ENCODE data around the gene FAM209A. TPM values are rescaled to one million over a fixed set of nuclear protein-coding genes. Genes with fewer than 3 reads are reported as not detected.
"Not testable (repeated sequence)": the region's sequence is repeated elsewhere in the genome, so short reads cannot be mapped to it uniquely, and the experiment has no call there.

FAM209A gene
- total and polyA plus RNA-seq, 2 donors, result 0.15 TPM; not detected in 1

DNA sequence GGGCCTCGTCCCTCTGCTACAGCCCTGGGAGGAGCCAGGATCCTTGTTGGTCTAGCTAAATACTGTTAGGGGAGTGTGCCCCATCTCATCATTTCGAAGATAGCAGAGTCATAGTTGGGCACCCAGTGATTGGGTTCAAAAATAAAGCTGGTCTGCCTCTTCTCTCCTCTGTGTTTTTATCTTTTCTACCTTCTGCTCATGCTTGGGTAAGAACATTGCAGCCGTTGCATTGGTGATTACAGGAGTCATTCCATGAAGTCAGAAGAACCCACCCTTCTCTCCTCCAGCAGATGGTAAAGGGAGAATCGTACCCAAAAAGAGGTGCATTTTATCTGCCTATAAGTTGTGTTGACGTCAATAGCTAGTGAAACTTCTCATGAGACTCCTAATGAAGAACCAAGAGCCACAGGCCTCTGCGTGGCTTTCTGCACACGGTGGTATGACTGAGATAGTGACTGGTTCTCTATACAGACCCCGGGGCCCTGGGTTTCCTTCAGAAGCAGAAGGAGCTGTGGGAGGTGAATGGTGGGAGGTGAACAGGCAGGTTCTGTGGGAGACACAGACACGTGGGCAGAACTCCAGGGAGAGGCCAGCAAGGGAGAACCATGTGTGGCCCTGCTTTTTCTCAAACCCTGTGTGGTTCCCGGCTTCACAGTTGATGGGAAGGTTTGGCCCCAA is 5.7 kb upstream of the FAM209A start:
- 95% methylated on average over 10 of the region's 10 CpGs for WGBS
- no peaks in the 10 kb centered on the region for H3K4me1 ChIP-seq (ENCODE audit: insufficient read depth)
- peaks cover 12% of the 10 kb centered on the region for H3K36me3 ChIP-seq (ENCODE audit: insufficient read depth)
- H3K4me3 ChIP-seq (ENCODE audit: low read depth, low read length), result no peak overlapping the region
- no peak for DNase-seq (ENCODE audit: extremely low spot score)
- no peak overlapping the region for H3K27ac ChIP-seq (ENCODE audit: low read depth)

DNA sequence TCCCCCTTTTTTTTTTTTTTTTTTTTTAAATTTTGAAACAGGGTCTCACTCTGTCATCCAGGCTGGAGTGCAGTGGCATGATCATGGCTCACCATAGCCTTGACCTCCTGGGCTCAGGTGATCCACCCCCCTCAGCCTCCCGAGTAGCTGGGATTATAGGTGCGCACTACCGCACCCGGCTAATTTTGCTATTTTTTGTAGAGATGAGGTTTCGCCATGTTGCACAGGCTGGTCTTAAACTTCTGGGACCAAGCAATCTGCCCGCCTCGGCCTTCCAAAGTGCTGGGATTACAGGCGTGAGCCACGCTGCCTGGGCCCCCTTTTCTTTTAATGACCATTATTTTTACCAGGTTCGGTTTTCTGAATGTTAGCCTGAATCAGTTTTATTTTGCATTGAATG is 5.0 kb upstream of the FAM209A start:
- WGBS, result 98% methylated on average over 10 of the region's 10 CpGs
- no peak overlapping the region for H3K27ac ChIP-seq (ENCODE audit: low read depth)
- DNase-seq (ENCODE audit: extremely low spot score), result no peak
- H3K36me3 ChIP-seq (ENCODE audit: insufficient read depth), result peaks cover 12% of the 10 kb centered on the region
- H3K4me1 ChIP-seq (ENCODE audit: insufficient read depth), result no peaks in the 10 kb centered on the region
- H3K4me3 ChIP-seq (ENCODE audit: low read depth, low read length), result no peak overlapping the region

DNA sequence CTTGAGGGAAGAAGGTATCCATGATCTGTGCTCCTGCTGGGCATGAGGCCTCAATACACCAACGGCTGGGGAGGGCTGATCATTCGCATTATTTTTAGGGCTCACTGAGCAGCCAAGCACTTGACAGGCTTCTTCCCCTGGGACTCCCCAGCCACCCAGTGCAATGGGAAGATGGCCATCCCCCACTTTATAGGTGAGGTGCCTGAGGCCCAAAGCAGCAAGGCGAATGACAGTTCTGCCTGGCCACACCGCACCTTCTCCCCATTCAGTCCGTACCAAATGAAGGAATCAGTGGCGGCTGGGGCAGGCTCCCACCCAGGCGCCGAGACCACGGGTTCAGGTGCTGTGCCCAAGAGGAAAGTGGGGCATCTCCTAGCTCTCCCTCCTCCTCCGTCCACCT is 4.4 kb upstream of the FAM209A start:
- DNase-seq (ENCODE audit: extremely low spot score), result no peak
- WGBS, result 98% methylated on average over 10 of the region's 10 CpGs
- peaks cover 12% of the 10 kb centered on the region for H3K36me3 ChIP-seq (ENCODE audit: insufficient read depth)
- H3K4me1 ChIP-seq (ENCODE audit: insufficient read depth), result no peaks in the 10 kb centered on the region
- no peak overlapping the region for H3K4me3 ChIP-seq (ENCODE audit: low read depth, low read length)
- no peak overlapping the region for H3K27ac ChIP-seq (ENCODE audit: low read depth)

DNA sequence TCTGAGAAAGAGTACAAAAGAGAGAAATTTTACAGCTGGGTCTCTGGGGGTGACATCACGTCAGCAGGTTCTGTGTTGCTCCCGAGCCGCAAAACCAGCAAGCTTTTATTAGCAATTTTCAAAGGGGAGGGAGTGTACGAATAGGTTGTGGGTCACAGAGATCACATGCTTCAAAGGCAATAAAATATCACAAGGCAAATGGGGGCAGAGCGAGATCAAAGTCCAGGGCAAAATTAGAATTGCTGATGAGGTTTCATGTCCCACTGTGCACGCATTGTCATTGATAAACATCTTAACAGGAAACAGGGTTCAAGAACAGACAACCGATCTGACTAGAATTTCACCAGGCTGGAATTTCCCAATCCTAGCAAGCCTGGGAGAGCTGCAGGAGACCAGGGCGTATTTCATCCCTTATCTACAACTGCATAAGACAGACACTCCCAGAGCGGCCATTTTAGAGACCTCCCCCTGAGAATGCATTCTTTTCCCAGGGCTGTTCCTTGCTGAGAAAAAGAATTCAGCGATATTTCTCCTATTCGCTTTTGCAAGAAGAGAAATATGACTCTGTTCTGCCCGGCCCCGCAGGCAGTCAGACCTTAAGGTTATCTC is 3.7 kb upstream of the FAM209A start:
- H3K27ac ChIP-seq (ENCODE audit: low read depth); H3K4me1 ChIP-seq (ENCODE audit: insufficient read depth); DNase-seq (ENCODE audit: extremely low spot score); H3K4me3 ChIP-seq (ENCODE audit: low read depth, low read length): not testable (repeated sequence)
- H3K36me3 ChIP-seq (ENCODE audit: insufficient read depth), result peaks cover 12% of the 10 kb centered on the region
- 94% methylated on average over 13 of the region's 13 CpGs for WGBS

DNA sequence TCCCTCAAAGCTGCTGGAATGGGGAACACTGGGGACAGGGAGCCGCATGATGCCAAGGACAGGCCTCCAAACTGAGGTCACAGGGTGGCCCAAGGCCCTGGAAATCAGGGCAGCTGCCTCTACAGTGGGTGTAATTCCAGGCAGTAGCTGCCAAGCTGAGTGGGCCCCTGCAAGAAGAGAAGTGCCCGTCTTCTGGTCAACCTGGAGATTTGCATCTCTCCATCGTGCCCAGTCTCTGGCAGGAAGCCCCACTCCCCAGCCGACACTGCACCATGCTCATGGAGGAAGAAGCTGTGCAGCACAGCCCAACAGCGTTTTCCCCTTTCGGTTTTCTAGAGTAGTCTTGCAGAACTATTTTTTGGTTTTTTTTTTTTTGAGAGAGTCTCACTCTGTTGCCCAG is 2.2 kb upstream of the FAM209A start:
- Histone ChIP-seq H3K36me3 (ENCODE audit: insufficient read depth) (peaks cover 12% of the 10 kb centered on the region), H3K4me3 (ENCODE audit: low read depth, low read length) (no peak overlapping the region), H3K4me1 (ENCODE audit: insufficient read depth) (no peaks in the 10 kb centered on the region), H3K27ac (ENCODE audit: low read depth) (no peak overlapping the region)
- no peak for DNase-seq (ENCODE audit: extremely low spot score)
- 87% methylated on average over 6 of the region's 6 CpGs for WGBS

DNA sequence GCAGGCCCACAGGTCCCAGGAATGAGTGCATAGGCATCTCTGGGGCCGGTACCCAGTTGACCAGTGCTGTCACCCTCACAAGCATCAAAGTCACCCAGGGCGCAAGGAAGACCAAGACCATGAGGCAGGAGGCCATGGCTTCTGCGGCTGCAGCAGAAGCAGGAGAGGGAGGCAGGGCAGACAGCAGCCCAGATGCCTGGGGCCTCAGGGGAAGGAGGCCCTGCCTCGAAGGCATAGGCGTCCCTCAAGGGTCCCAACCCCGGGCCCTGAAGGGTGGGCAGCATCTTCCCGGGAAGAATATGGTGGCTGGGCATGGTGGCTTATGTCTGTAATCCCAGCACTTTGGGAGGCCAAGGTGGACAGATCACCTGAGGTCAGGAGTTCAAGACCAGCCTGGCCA is 3.0 kb downstream of the FAM209A start:
- DNase-seq (ENCODE audit: extremely low spot score), result no peak
- Histone ChIP-seq H3K4me1 (ENCODE audit: insufficient read depth) (no peaks in the 10 kb centered on the region), H3K4me3 (ENCODE audit: low read depth, low read length) (no peak overlapping the region), H3K36me3 (ENCODE audit: insufficient read depth) (no peaks in the 10 kb centered on the region), H3K27ac (ENCODE audit: low read depth) (no peak overlapping the region)
- WGBS, result 89% methylated on average over 7 of the region's 7 CpGs

DNA sequence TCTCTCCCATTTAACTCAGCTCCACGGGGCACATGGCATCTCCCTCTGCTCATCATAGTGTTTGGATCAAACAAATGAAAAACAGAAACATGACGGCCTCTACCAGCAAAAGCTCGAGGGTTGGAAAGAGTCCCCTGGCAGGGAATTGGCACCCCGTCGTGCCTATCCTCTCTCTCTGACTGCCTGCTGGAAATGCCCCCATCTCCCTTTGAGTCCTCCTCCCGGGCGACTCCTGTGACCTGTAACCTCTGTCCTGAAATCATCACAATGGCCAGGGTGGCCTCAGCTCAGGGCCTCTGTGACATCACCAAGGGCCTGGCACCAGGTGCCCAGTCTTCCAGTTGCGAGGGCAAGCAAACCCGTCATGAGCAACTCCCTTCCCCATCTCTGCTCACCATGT is 8.4 kb downstream of the FAM209A start, which contains the start of gene FAM209B:
FAM209B (plus strand) TSS at position 301 of the 400 bp plus-strand sequence; CDS start at position 397, 96 bp downstream.
- H3K4me1 ChIP-seq (ENCODE audit: insufficient read depth); H3K4me3 ChIP-seq (ENCODE audit: low read depth, low read length); DNase-seq (ENCODE audit: extremely low spot score); H3K36me3 ChIP-seq (ENCODE audit: insufficient read depth); H3K27ac ChIP-seq (ENCODE audit: low read depth): not testable (repeated sequence)
- 86% methylated on average over 9 of the region's 9 CpGs for WGBS

DNA sequence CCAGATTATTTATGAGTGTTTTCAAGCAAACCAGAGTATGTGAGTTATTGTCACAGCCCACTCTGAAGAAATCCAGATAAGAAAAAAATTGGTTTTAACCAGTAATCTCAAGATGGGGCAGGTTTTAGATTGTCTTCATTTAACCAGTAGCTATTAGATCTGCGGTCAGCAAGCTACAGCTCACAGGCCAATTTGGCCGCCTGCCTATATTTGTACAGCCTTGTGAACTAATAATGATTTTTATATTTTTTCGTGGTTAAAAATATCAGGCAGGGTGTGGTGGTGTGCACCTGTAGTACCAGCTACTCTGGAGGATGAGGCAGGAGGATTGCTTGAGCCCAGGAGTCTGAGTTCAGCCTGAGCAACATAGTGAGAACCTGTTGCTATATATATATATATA is 13.5 kb downstream of the FAM209A start:
- no peaks in the 10 kb centered on the region for H3K4me1 ChIP-seq (ENCODE audit: insufficient read depth)
- 75% methylated on average over 3 of the region's 3 CpGs for WGBS
- H3K36me3 ChIP-seq (ENCODE audit: insufficient read depth), result no peaks in the 10 kb centered on the region
- H3K4me3 ChIP-seq (ENCODE audit: low read depth, low read length), result no peak overlapping the region
- no peak for DNase-seq (ENCODE audit: extremely low spot score)
- H3K27ac ChIP-seq (ENCODE audit: low read depth), result no peak overlapping the region

DNA sequence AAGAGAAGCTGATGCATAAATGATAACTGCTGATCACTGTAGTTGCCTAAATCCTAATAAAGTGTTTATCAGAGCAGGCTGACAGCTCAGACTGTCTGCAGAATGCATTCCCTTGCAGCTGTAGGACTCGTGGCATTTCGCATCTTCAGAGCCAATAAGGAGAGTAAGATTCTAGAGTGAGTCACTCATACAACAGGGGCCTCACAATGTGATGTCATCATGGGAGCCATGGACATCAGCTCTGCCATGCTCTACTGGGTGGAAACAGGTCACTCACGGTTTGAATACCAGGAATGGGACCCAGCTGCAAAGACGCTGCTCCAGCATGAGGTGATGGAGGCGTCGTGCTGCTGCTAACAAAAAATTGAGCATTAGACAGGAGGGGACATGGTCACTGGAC is 15.9 kb downstream of the FAM209A start:
- H3K4me3 ChIP-seq (ENCODE audit: low read depth, low read length), result no peak overlapping the region
- no peaks in the 10 kb centered on the region for H3K4me1 ChIP-seq (ENCODE audit: insufficient read depth)
- no peaks in the 10 kb centered on the region for H3K36me3 ChIP-seq (ENCODE audit: insufficient read depth)
- DNase-seq (ENCODE audit: extremely low spot score), result no peak
- no peak overlapping the region for H3K27ac ChIP-seq (ENCODE audit: low read depth)
- WGBS, result 78% methylated on average over 6 of the region's 6 CpGs

DNA sequence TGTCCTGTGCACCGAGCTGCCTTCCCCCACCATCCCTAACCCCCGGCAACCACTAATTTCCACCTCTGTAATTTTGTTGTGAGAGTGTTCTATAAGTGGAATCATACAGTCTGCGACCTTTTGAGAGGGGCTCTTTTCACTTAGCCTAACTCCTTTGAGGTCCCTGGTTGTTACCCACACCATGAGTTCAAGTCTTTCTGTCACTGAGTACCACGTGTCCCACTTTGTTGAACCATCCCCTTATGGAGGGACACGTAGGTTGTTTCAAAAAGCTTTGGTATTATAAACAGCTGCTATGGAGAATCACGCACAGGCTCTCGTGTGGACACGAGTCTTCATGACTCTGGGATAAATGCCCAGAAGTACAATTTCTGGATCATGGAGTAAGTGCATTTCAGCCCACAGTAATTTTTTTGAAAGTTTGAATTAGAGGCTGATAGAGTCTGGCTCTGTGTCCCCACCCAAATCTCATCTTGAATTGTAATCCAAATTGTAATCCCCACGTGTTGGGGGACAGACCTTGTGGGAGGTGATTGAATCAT is 18.0 kb downstream of the FAM209A start:
- no peaks in the 10 kb centered on the region for H3K36me3 ChIP-seq (ENCODE audit: insufficient read depth)
- no peaks in the 10 kb centered on the region for H3K4me1 ChIP-seq (ENCODE audit: insufficient read depth)
- WGBS, result 46% methylated on average over 9 of the region's 9 CpGs
- DNase-seq (ENCODE audit: extremely low spot score), result no peak
- no peak overlapping the region for H3K4me3 ChIP-seq (ENCODE audit: low read depth, low read length)
- no peak overlapping the region for H3K27ac ChIP-seq (ENCODE audit: low read depth)

DNA sequence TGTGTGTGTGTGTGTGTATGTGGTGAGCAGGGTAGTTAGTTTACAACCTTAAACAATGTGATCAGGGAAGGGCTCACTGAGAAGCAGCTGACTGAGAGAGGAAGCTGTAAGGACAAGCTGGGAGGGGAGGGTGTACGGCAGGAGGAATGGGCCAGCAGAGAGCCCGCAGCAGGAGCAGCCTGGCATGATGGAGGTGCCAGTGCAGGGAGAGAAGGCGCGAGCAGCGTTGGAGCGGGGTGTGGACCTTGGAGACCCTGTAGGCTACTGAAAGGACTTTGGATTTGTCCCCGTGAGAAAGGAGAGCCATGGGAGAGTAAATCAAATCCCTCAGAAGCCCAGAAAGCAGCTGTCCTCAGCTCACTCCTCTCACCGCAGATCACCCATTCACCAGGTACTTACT is 27.0 kb downstream of the FAM209A start:
- Histone ChIP-seq H3K4me1 (ENCODE audit: insufficient read depth) (no peaks in the 10 kb centered on the region), H3K36me3 (ENCODE audit: insufficient read depth) (no peaks in the 10 kb centered on the region), H3K27ac (ENCODE audit: low read depth) (no peak overlapping the region), H3K4me3 (ENCODE audit: low read depth, low read length) (no peak overlapping the region)
- WGBS, result 85% methylated on average over 8 of the region's 8 CpGs
- DNase-seq (ENCODE audit: extremely low spot score), result no peak

DNA sequence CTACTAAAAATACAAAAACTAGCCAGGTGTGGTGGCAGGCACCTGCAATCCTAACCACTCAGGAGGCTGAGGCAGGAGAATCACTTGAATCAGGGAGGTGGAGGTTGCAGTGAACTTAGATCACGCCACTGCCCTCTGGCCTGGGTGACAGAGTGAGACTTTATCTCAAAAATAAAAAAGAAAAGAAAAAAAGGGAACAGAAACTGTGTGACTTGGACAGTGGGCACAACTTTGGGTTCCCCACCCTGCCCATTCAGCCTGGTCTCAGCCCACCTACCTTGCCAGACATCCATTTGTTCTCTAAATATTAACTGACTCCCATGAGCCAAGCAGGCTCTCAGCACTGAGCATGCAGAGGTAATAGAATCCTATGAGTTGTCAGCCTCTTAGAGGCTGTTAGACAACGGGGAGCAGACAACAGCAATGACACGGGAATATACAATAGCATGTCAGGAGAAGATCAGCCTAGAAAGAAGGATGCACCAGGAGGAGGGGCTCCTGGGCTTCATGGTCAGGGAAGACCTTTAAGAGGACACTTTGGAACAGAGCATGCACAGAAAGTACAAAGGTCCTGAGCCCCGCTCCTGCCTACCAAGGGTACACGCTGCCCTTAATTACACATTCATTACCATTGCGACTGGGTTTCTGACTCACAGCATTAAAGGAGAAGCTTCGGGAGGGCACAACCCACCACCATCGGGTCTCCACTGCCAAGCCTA is 28.5 kb downstream of the FAM209A start:
- Histone ChIP-seq H3K4me3 (ENCODE audit: low read depth, low read length) (no peak overlapping the region), H3K36me3 (ENCODE audit: insufficient read depth) (no peaks in the 10 kb centered on the region), H3K4me1 (ENCODE audit: insufficient read depth) (no peaks in the 10 kb centered on the region), H3K27ac (ENCODE audit: low read depth) (no peak overlapping the region)
- 71% methylated on average over 8 of the region's 8 CpGs for WGBS
- no peak for DNase-seq (ENCODE audit: extremely low spot score)

DNA sequence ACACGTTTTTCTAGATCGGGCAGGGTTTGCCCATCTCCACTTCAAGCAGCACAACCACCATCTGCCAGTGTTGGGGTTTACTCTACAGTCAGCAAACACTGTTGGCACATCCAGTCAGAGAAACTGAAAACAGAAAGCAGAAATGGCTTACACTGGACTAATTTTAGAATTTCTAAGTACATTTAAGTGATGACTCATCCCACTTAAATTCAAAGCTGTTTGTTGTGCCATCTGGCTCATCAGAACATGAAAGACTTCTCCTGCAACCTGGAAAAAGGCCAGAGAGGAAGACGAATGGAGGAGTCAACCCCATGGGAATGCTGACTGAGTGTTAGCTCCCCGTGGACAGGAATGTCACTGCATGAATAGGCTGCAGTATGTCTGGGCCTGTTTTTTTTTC is 30.3 kb downstream of the FAM209A start:
- H3K27ac ChIP-seq (ENCODE audit: low read depth), result no peak overlapping the region

DNA sequence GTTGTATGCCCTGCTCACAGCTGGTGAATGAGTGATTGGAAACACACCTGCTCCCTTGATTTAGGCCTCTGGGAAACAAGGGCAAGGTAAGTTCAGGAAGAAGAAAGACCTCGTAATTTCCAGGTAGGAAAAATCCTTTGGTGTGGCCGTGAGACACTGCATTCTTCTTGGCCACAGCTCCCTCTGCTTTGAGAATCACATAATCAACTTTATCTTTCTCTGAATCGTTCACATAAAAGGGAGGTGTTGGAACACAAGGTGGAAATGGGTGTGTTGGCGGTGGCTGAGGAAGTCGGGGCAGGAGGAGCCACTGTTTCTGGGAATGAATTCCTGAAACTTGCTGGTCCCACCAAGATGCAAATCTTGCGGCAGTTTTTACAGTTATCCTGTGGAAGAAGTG is 34.4 kb downstream of the FAM209A start:
- no peaks in the 10 kb centered on the region for H3K36me3 ChIP-seq (ENCODE audit: insufficient read depth)
- H3K4me3 ChIP-seq (ENCODE audit: low read depth, low read length), result no peak overlapping the region
- H3K4me1 ChIP-seq (ENCODE audit: insufficient read depth), result no peaks in the 10 kb centered on the region
- DNase-seq (ENCODE audit: extremely low spot score), result no peak
- 56% methylated on average over 6 of the region's 6 CpGs for WGBS
- no peak overlapping the region for H3K27ac ChIP-seq (ENCODE audit: low read depth)

More for the DNA sequence above, 30.3 kb downstream of the FAM209A start:
- DNase-seq (ENCODE audit: extremely low spot score), result peak; percentile 14
- WGBS, result 17% methylated on average over 4 of the region's 4 CpGs
- no peaks in the 10 kb centered on the region for H3K4me1 ChIP-seq (ENCODE audit: insufficient read depth)
- H3K4me3 ChIP-seq (ENCODE audit: low read depth, low read length), result no peak overlapping the region
- H3K36me3 ChIP-seq (ENCODE audit: insufficient read depth), result no peaks in the 10 kb centered on the region
